ENCODE results near the gene TRAT1. TPM values are rescaled to one million over a fixed set of nuclear protein-coding genes. Genes with fewer than 3 reads are reported as not detected.
A peak's percentile ranks its signal among the peaks of the same experiment; 100 is the strongest.

TRAT1 gene
- 0.51 TPM for total RNA-seq (ENCODE audit: unreplicated experiment)
- long read RNA-seq = 0 reads

- H3K27me3 Mint-ChIP-seq (ENCODE audit: unreplicated experiment) = no peaks in the 10 kb centered on the region
- no peak for TF ChIP-seq CTCF (IDR thresholded peaks at IDR 0.05; ENCODE audit: unreplicated experiment)
- H3K27ac Mint-ChIP-seq (ENCODE audit: unreplicated experiment) = peak within 1 kb of the TSS; percentile 20
- no peaks in the 10 kb centered on the region for H3K9me3 Mint-ChIP-seq (ENCODE audit: unreplicated experiment)
- H3K4me3 Mint-ChIP-seq (ENCODE audit: unreplicated experiment) = no peak within 1 kb of the TSS
- peaks cover 13% of the 10 kb centered on the region for H3K4me1 Mint-ChIP-seq (ENCODE audit: unreplicated experiment)
- DNase-seq (ENCODE audit: low spot score) = no peak
- H3K36me3 Mint-ChIP-seq (ENCODE audit: low read depth, unreplicated experiment) = no peaks in the 10 kb centered on the region
Measured at GRCh38 chr3:108822123-108822897, at the start of gene TRAT1. TSS of gene TRAT1 (plus strand) at chr3:108822786. CDS start at chr3:108822928, 142 bp downstream.

GRCh38 chr3:108775649-108776048, 46.9 kb upstream of the TRAT1 start:
- no peaks in the 10 kb centered on the region for H3K27me3 Mint-ChIP-seq (ENCODE audit: unreplicated experiment)
- H3K9me3 Mint-ChIP-seq (ENCODE audit: unreplicated experiment) = no peaks in the 10 kb centered on the region
- no peak for TF ChIP-seq CTCF (IDR thresholded peaks at IDR 0.05; ENCODE audit: unreplicated experiment)
- H3K27ac Mint-ChIP-seq (ENCODE audit: unreplicated experiment) = no peak overlapping the region
- H3K4me1 Mint-ChIP-seq (ENCODE audit: unreplicated experiment) = peaks cover 8% of the 10 kb centered on the region
- no peak for DNase-seq (ENCODE audit: low spot score)
- H3K4me3 Mint-ChIP-seq (ENCODE audit: unreplicated experiment) = no peak overlapping the region
- H3K36me3 Mint-ChIP-seq (ENCODE audit: low read depth, unreplicated experiment) = no peaks in the 10 kb centered on the region

GRCh38 chr3:108779496-108779895, 43.1 kb upstream of the TRAT1 start:
- Mint-ChIP-seq H3K27ac (ENCODE audit: unreplicated experiment) (no peak overlapping the region), H3K27me3 (ENCODE audit: unreplicated experiment) (no peaks in the 10 kb centered on the region), H3K9me3 (ENCODE audit: unreplicated experiment) (no peaks in the 10 kb centered on the region), H3K36me3 (ENCODE audit: low read depth, unreplicated experiment) (no peaks in the 10 kb centered on the region), H3K4me3 (ENCODE audit: unreplicated experiment) (no peak overlapping the region), H3K4me1 (ENCODE audit: unreplicated experiment) (no peaks in the 10 kb centered on the region)
- DNase-seq (ENCODE audit: low spot score) = no peak
- TF ChIP-seq CTCF (IDR thresholded peaks at IDR 0.05; ENCODE audit: unreplicated experiment) = no peak

GRCh38 chr3:108780235-108780634, 42.4 kb upstream of the TRAT1 start:
- Mint-ChIP-seq H3K36me3 (ENCODE audit: low read depth, unreplicated experiment) (no peaks in the 10 kb centered on the region), H3K4me3 (ENCODE audit: unreplicated experiment) (no peak overlapping the region), H3K27ac (ENCODE audit: unreplicated experiment) (no peak overlapping the region), H3K9me3 (ENCODE audit: unreplicated experiment) (no peaks in the 10 kb centered on the region), H3K27me3 (ENCODE audit: unreplicated experiment) (no peaks in the 10 kb centered on the region), H3K4me1 (ENCODE audit: unreplicated experiment) (no peaks in the 10 kb centered on the region)
- no peak for DNase-seq (ENCODE audit: low spot score)
- no peak for TF ChIP-seq CTCF (IDR thresholded peaks at IDR 0.05; ENCODE audit: unreplicated experiment)

GRCh38 chr3:108791473-108791872, 31.1 kb upstream of the TRAT1 start:
- DNase-seq (ENCODE audit: low spot score) = no peak
- no peak for TF ChIP-seq CTCF (IDR thresholded peaks at IDR 0.05; ENCODE audit: unreplicated experiment)
- Mint-ChIP-seq H3K27ac (ENCODE audit: unreplicated experiment) (no peak overlapping the region), H3K36me3 (ENCODE audit: low read depth, unreplicated experiment) (no peaks in the 10 kb centered on the region), H3K9me3 (ENCODE audit: unreplicated experiment) (no peaks in the 10 kb centered on the region), H3K27me3 (ENCODE audit: unreplicated experiment) (peaks cover 2% of the 10 kb centered on the region), H3K4me1 (ENCODE audit: unreplicated experiment) (no peaks in the 10 kb centered on the region), H3K4me3 (ENCODE audit: unreplicated experiment) (no peak overlapping the region)

All from endothelial cell (in vitro differentiated cells).